Fibroblast of the conjunctiva (primary cell): Measurements from ENCODE around the gene TAS1R2.
"Not testable (repeated sequence)": the region's sequence is repeated elsewhere in the genome, so short reads cannot be mapped to it uniquely, and the experiment has no call there.

ENCODE experiments used
- DNase-seq: peaks from one replicate; pipeline ENCODE4 v3.0.0-alpha.2; 2010; ENCODE audit warnings: low read depth

TAS1R2 gene

GRCh38 chr1:18868801-18869424, 9.5 kb upstream of the TAS1R2 start:
- DNase-seq: no peak

DNA sequence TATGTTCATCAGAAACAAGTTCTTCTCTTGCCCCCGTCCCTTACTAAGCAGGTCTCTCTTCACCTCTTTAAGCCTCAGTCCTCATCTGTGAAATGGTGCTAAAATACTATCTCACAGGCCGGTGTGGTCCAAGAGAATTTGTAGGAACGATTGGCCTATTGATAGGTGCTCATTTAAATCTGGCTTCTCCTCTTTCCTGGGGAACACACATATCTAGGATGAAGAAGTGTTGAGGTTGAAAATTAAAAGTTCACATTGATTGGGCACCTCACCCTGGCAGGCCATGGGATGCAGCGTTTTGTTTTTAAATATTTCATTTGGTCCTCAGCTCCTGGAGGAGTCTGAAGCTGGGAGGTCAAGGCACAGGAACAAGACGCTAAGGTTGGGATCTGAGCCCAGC, 8.9 kb upstream of the TAS1R2 start:
- DNase-seq: no peak

DNA sequence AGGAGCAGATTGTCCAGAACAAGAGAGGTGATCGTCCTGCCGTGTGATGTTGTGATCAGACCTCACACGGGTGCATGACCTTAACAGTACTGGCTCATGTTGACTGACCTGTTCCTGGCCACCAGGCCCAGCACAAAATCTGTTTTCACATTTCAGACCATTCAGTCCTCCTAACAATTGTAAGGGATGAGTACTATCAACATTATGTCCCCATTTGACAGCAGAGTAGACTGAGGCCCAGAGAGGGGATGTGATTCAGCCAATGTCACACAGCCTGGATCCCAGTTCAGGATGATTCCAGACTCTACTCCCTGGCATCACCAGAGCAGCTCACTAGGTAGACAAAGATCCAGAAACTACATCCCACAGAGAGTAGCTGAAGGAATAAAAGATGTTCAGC, 7.4 kb upstream of the TAS1R2 start:
- no peak for DNase-seq

- no peak for DNase-seq
These were observed 6.9 kb upstream of the TAS1R2 start for GRCh38 chr1:18866314-18866713.

DNA sequence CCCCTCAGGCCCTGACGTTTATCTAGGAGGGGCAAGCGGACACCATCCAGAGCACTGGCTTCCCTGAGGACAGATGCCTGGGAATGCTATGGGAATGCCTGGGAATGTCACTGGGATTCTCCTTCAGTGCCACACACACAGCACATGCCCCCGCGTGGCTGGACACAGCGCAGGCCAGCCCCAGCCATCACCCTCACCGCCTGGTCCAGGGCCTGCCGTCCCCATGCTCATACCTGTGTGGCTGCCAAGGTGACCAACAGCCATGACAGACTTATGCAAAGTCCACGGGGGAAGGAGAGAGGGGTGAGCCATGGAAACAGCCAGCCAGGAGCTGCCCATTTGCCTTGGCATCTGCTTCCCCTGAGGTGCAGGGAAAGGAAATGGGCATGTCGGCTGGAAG, 5.7 kb upstream of the TAS1R2 start:
- DNase-seq: no peak

- no peak for DNase-seq
These were observed 2.1 kb upstream of the TAS1R2 start for GRCh38 chr1:18861590-18861989.

GRCh38 chr1:18861082-18861481, 1.6 kb upstream of the TAS1R2 start:
- no peak for DNase-seq

- no peak for DNase-seq
These were observed 1.3 kb downstream of the TAS1R2 start for GRCh38 chr1:18858070-18858688.

GRCh38 chr1:18856435-18856834, 3.0 kb downstream of the TAS1R2 start:
- DNase-seq: no peak

DNA sequence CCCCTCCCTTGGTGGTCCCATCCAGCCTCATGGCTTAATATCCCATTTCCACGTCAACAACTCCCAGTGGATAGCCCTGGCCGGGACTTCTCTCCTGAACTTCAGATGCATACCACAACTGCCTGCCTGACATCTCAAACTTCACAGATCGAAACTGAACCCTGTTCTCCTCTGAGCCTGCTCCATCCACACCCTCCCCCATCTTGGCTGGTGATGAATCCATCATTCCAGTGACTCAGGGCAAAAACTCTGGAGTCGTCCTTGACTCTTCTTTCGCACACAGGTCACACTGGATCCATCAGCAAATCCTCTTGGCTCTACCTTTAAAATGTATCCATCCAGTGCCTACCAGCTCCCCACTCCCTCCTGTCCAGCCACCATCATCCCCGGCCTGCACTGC, 3.9 kb downstream of the TAS1R2 start:
- no peak for DNase-seq

DNA sequence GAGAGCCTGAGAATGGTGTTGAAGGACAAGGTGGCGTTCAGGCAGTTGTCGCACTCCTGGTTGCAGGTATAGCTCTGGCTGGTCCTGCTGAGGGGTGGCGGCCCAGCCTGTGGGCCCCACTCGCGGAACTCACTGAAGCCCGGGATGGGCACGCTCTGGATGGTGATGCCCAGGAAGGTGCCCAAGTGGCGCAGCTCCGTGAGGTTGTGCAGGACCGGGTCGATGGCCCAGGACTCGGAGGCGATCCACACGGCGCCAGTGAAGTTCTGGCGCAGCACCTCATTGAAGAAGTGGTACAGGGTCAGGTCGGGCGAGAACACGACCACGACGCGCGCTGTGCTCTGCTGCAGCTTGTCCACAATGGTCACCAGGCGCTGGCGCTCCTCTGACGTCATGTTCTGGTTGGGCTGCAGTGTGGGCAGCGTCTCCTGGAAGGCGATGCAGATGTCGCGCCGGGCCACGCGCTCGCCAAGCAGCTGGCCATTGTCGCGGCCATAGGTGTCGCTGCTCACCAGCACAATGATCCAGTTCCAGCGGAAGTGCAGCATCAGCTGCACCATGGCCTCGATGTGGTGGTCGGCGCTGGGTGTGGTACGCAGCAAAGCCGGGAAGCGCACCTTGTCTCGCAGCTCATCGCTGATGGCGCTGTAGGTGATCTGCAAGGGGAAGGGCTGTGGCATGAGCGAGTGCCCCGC, 5.0 kb downstream of the TAS1R2 start:
- no peak for DNase-seq

DNA sequence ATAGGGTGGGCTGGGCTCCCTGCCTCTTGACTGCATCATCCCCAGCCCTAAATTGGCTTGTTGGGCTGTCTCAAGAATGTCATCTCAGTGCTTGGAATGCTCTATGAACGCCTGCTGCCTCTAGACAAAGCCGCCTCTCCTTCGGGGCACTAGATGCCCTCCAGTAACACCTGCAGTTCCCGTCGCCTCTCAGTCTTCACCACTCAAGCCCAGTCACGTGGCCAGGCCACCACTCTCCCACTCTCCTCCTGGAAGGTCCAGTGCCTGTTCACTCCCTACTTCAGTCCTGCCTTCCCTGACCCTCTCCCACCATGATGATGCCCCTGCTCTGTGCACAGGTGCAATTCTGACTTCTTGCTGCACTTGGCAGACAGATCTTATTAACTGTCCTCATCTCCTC, 7.0 kb downstream of the TAS1R2 start:
- no peak for DNase-seq

GRCh38 chr1:18849261-18849711, 10.2 kb downstream of the TAS1R2 start:
- no peak for DNase-seq

DNA sequence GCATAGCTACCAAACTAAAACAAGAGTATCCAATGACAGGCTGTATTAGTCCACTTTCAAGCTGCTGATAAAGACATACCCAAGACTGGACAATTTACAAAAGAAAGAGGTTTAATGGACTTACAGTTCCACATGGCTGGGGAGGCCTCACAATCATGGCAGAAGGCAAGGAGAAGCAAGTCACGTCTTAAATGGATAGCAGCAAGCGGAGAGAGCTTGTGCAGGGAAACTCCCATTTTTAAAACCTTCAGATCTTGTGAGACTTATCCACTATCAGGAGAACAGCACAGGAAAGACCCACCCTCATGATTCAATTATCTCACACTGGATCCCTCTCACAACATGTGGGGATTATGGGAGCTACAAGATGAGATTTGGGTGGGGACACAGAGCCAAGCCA, 11.7 kb downstream of the TAS1R2 start:
- DNase-seq: not testable (repeated sequence)

DNA sequence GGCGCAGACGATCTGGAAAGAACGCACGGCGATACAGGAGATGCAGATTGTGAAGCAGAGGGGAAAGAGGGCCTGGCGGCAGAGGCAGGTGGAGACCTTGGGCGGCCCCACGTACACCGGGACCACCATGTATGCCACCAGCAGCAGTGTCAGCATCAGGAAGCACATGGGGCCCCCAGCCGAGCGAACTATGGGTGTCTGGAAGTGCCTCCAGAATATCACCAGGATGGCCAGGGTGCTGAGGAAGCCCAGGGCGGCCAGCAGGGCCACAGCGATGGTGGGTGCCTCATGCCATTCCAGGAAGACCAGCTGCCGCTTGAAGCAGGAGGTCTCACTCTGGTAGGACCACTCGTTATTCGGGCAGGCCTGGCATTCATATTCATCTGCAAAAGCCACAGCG, 19.3 kb downstream of the TAS1R2 start:
- no peak for DNase-seq

GRCh38 chr1:18836654-18837053, 22.8 kb downstream of the TAS1R2 start:
- no peak for DNase-seq

- DNase-seq: not testable (repeated sequence)
These were observed 27.1 kb downstream of the TAS1R2 start for GRCh38 chr1:18832319-18832718.

- DNase-seq: no peak
These were observed 27.8 kb downstream of the TAS1R2 start for GRCh38 chr1:18831656-18832055.

DNA sequence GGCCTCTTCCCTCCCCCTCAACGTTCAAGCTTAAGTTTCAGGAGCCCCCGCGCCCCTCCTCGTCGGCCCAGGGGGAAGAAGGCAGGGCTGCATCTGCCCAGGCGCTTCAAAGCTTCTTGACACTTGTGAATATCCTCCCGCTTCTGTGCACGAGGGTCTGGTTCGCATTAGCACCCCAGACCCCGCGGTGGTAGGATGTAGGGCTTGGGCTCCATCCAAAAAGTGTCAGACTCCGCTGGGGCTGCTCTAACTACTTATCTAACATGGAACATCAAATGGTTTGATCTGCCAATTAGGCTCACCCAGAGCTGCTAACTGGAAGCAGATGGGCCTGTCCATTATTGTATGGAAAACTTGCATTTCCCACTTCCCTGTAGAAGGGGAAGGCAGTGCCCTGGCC, 28.9 kb downstream of the TAS1R2 start:
- no peak for DNase-seq

DNA sequence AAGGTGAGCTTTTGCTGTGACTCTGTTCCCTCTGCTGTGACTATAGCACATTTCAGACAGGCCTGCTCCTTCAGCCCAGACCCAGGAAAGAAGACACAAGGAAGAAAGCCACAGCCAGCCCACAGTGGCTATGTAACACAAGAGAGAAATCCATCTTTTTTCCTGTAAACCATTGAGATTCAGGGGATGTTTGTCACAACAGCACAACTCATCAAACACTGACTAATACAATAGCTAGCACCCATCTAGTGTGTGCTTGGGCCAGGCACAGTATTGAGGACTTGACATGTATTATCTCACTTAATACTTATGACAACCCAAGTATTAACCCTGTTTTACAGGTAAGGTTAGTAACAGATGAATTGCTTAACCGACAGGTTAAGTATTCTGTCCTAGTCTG, 29.8 kb downstream of the TAS1R2 start:
- no peak for DNase-seq

DNA sequence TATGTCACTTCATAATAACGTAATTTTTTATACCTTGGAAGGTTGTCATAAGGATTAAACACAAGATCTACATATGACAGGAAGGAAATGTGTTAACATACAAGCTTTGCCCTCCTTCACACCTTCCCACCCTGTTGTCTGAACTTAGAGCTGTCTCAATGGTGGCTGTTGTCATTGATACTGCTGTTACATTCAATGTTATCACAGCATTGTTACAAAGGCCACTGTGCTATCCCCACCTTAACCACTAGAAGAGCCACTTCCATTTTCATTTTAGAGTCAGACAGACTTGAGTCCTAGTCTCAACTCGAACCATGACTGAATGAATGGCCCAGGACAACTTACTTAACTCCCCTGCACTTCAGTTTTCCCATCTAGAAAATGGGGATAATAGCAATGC, 31.2 kb downstream of the TAS1R2 start:
- no peak for DNase-seq

DNA sequence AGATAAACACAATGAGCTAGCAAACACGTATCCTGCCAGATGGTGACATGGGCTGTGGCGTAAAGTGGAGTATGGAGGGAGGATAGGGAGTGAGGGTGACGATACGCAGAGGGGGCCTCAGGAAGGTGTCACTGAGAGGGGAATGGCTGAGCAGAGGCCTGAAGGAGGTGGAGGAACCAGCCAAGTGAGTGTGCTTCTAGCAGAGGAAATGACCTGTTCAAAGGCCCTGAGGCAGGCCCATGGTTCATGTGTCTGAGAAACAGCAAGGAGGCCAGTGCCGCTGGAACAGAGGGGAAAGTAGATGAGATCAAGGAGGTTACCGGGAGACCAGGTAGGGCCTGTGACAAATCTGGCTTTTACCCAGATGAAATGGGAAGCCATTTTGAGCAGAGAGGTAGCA, 36.0 kb downstream of the TAS1R2 start:
- no peak for DNase-seq

GRCh38 chr1:18820791-18821641, 38.4 kb downstream of the TAS1R2 start:
- peak; percentile 41 for DNase-seq
